B cell (primary cell): ENCODE measurements around the gene PLAAT4. TPM values are rescaled to one million over a fixed set of nuclear protein-coding genes. Genes with fewer than 3 reads are reported as not detected.

Experiments
- ATAC-seq: fragments of 200-7000 bp; cut with Tn5 transposase; one replicate; pipeline ENCODE4 v1.10.0; 2021; ENCODE audit warnings: low read depth, mild to moderate bottlenecking, moderate number of reproducible peaks, moderate library complexity
- CTCF ChIA-PET: fragments of 350-600 bp; sonication (Branson Sonifier 250); formaldehyde crosslinking; loops from one replicate; lab custom pipeline; 2021; ENCODE audit warnings: antibody characterized with exemption, inconsistent platforms; lab: Charles Lee
- POLR2A ChIA-PET: fragments of 350-600 bp; sonication (Branson Sonifier 250); formaldehyde crosslinking; loops from one replicate; lab custom pipeline; 2021; ENCODE audit warnings: antibody characterized with exemption; lab: Charles Lee
- DNase-seq: peaks from one replicate; pipeline ENCODE4 v3.0.0; 2013
- H2AFZ ChIP-seq: 2 replicates; pipeline ENCODE4 v1.6.1; 2012; ENCODE audit warnings: mild to moderate bottlenecking, low read depth, low read length; ENCODE audit not compliant: insufficient read depth, poor library complexity, severe bottlenecking
- H3K27ac ChIP-seq, 2 donors: 1 replicate in 1 of 2; 2 replicates in 1 of 2; pipeline ENCODE4 v1.5.1; 2012 to 2013; ENCODE audit warnings: low read length in 2 of 2, mild to moderate bottlenecking in 2 of 2, moderate library complexity in 1 of 2
- H3K27me3 ChIP-seq, 4 experiments: fragments of 200-600 bp in 1 of 4; sonication (generic) in 1 of 4; replicated peaks in 1 of 4; 1 replicate in 2 of 4; 2 replicates in 2 of 4; pipeline versions ENCODE4 v1.6.1 to v1.7.0; 2013 to 2016; ENCODE audit warnings: low read length in 3 of 4, mild to moderate bottlenecking in 2 of 4, mixed read lengths in 1 of 4, moderate library complexity in 1 of 4; ENCODE audit not compliant: insufficient read depth in 4 of 4, control insufficient read depth in 3 of 4; ENCODE audit errors: control extremely low read depth in 1 of 4
- H3K36me3 ChIP-seq, 2 experiments: replicated peaks in 1 of 2; 1 replicate in 1 of 2; 2 replicates in 1 of 2; pipeline versions ENCODE4 v1.6.1 to v1.7.1; 2013; ENCODE audit warnings: low read length in 1 of 2; ENCODE audit not compliant: insufficient read depth in 2 of 2, control insufficient read depth in 1 of 2; ENCODE audit errors: control extremely low read depth in 1 of 2, extremely low read depth in 1 of 2
- H3K4me1 ChIP-seq, 2 donors: fragments of 200-600 bp in 1 of 2; sonication (generic) in 1 of 2; 1 replicate in 1 of 2; 2 replicates in 1 of 2; pipeline versions ENCODE4 v1.5.1 to v1.6.1; 2013 to 2017; ENCODE audit warnings: low read length in 2 of 2; ENCODE audit not compliant: control insufficient read depth in 2 of 2, insufficient read depth in 2 of 2
- H3K4me2 ChIP-seq: replicated peaks from 2 replicates; pipeline ENCODE3; 2012; ENCODE audit warnings: mild to moderate bottlenecking, low read depth, low read length; ENCODE audit not compliant: poor library complexity, severe bottlenecking
- H3K4me3 ChIP-seq, 5 experiments: fragments of 200-600 bp in 1 of 5; sonication (generic) in 1 of 5; 1 replicate in 3 of 5; 2 replicates in 2 of 5; pipeline versions ENCODE4 v1.5.1 to v1.7.0; 2011 to 2016; ENCODE audit warnings: low read length in 4 of 5, mild to moderate bottlenecking in 4 of 5, low read depth in 2 of 5, control low read depth in 1 of 5, moderate library complexity in 1 of 5; ENCODE audit not compliant: insufficient read depth in 1 of 5; ENCODE audit errors: control extremely low read depth in 1 of 5, extremely low read depth in 1 of 5
- H3K79me2 ChIP-seq: fragments of 200-600 bp; sonication (generic); one replicate; pipeline ENCODE4 v1.6.0; 2016; ENCODE audit warnings: low read length; ENCODE audit not compliant: control insufficient read depth, insufficient read depth
- H3K9ac ChIP-seq: fragments of 200-600 bp; sonication (generic); 2 replicates; pipeline ENCODE4 v1.6.1; 2017; ENCODE audit warnings: mild to moderate bottlenecking, low read length, moderate library complexity
- H3K9me3 ChIP-seq, 3 donors: one replicate each; pipeline versions ENCODE4 v1.6.1 to v1.7.1; 2013; ENCODE audit warnings: low read length in 2 of 3; ENCODE audit not compliant: control insufficient read depth in 2 of 3, insufficient read depth in 1 of 3; ENCODE audit errors: control extremely low read depth in 1 of 3
- H4K20me1 ChIP-seq: 2 replicates; pipeline ENCODE4 v1.6.0; 2012; ENCODE audit warnings: mild to moderate bottlenecking, low read length; ENCODE audit not compliant: insufficient read depth, control insufficient read depth, poor library complexity, severe bottlenecking
- H3K27ac Mint-ChIP-seq: one replicate; pipeline ENCODE4 v1.8.0; 2021; ENCODE audit warnings: mixed read lengths
- H3K27me3 Mint-ChIP-seq: one replicate; pipeline ENCODE4 v1.8.0; 2021; ENCODE audit warnings: mixed read lengths
- H3K4me1 Mint-ChIP-seq: one replicate; pipeline ENCODE4 v1.8.0; 2021; ENCODE audit warnings: mixed read lengths
- H3K4me3 Mint-ChIP-seq: one replicate; pipeline ENCODE4 v1.8.0; 2021; ENCODE audit warnings: mixed read lengths
- H3K9me3 Mint-ChIP-seq: one replicate; pipeline ENCODE4 v1.8.0; 2022; ENCODE audit warnings: mixed read lengths; ENCODE audit not compliant: insufficient read depth
- CTCF ChIP-seq: fragments of 200-600 bp; IDR thresholded peaks from one replicate; pipeline ENCODE4 v1.8.0; 2022; ENCODE audit warnings: antibody characterized with exemption, mild to moderate bottlenecking
- EZH2 ChIP-seq: IDR thresholded peaks from 2 replicates; pipeline ENCODE4 v1.6.1; 2012; ENCODE audit warnings: borderline replicate concordance, low read depth, mild to moderate bottlenecking, moderate library complexity, low read length; ENCODE audit not compliant: insufficient read depth, poor library complexity, severe bottlenecking
- WGBS: methylation state at CpG from one replicate; pipeline ENCODE4 v1.1.5; 2013; ENCODE audit warnings: missing lambda C conversion rate; ENCODE audit not compliant: insufficient coverage; 5-methylcytosine and 5-hydroxymethylcytosine counted together
- intact Hi-C: fragments of 100-400 bp; cut with micrococcal nuclease; formaldehyde crosslinking; loops from one replicate; pipeline ENCODE4 v1.10.0; 2022
- polyA plus RNA-seq: library from polyadenylated mRNA; depleted of rRNA; stranded (reverse); fragments of >200 nt; gene quantifications from 2 replicates; pipeline ENCODE4 v1.2.3, GENCODE V29; 2012
- total RNA-seq, 2 donors: library from RNA; stranded (reverse); fragments of 120-200 nt in 1 of 2; gene quantifications; 1 replicate in 1 of 2; 2 replicates in 1 of 2; pipeline versions ENCODE4 v1.2.3 to v1.2.4, GENCODE V29; 2013 to 2022

Gene PLAAT4
- total and polyA plus RNA-seq, 2 donors (not counting 1 experiment from before 2014, with no cell fraction given), result 13.1 to 35.0 TPM

GRCh38 chr11:63501236-63501635, 35.4 kb upstream of the PLAAT4 start:
- Histone ChIP-seq H3K4me2 (no peak overlapping the region), H3K4me3 (no peak overlapping the region), H2AFZ (no peak overlapping the region), H4K20me1 (no peaks in the 10 kb centered on the region), H3K9me3 (peaks cover 1 to 17% (median 14%) of the 10 kb centered on the region in 3 donors), H3K36me3 (no peaks in the 10 kb centered on the region), H3K4me1 (peaks cover 4 to 6% of the 10 kb centered on the region in 2 donors), H3K27ac (no peak overlapping the region), H3K27me3 (peaks cover 0 to 14% (median 3%) of the 10 kb centered on the region in 4 experiments), H3K79me2 (no peaks in the 10 kb centered on the region), H3K9ac (no peak overlapping the region)
- no peak for DNase-seq
- peaks cover 9% of the 10 kb centered on the region for H3K9me3 Mint-ChIP-seq
- CTCF ChIA-PET, result no interaction called here
- no peaks in the 10 kb centered on the region for H3K4me1 Mint-ChIP-seq
- no peak for ATAC-seq
- TF ChIP-seq CTCF (no peak), EZH2 (no peak)
- H3K4me3 Mint-ChIP-seq, result no peak overlapping the region
- WGBS, result 75% methylated on average over 1 of the region's 1 CpG
- peaks cover 34% of the 10 kb centered on the region for H3K27me3 Mint-ChIP-seq
- POLR2A ChIA-PET, result no interaction called here
- intact Hi-C loops, result no loop called here
- no peak overlapping the region for H3K27ac Mint-ChIP-seq

DNA sequence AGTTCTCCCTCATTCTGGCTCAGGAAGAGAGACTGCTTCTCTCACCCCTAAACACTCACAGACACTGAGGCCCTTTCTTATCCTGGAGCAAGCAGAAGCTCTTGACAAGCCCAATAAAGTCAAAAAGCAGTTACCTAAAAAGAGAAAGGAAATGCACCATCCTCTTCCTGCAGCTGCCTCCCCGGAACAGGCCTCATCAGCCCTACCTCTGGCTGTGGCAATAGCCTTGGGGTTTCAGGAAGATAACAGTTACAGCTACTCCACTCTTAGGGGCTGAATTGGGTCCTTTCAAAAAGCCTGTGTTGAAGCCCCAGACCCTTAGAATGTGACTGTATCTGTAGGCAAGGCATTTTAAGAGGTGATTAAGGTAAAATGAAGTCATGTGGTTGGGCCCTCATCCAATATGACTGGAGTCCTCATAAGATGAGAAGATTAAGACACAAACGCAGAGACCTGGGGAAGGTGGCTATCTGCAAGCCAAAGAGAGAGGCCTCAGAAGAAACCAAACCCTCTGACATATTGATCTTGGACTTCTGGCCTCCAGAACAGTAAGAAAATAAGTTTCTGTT, 34.3 kb upstream of the PLAAT4 start:
- no peaks in the 10 kb centered on the region for H3K79me2 ChIP-seq
- DNase-seq (no peak), ATAC-seq (no peak)
- no peak overlapping the region for H2AFZ ChIP-seq
- H3K9me3 ChIP-seq, result peaks cover 0 to 17% (median 14%) of the 10 kb centered on the region in 3 donors
- H3K4me2 ChIP-seq, result no peak overlapping the region
- no peak overlapping the region for H3K9ac ChIP-seq
- TF ChIP-seq EZH2 (no peak), CTCF (no peak)
- no peaks in the 10 kb centered on the region for H4K20me1 ChIP-seq
- H3K27me3 ChIP-seq, result peaks cover 0 to 25% (median 5%) of the 10 kb centered on the region in 4 experiments
- Mint-ChIP-seq H3K4me1 (no peaks in the 10 kb centered on the region), H3K4me3 (no peak overlapping the region), H3K9me3 (peaks cover 9% of the 10 kb centered on the region), H3K27ac (no peak overlapping the region), H3K27me3 (peaks cover 29% of the 10 kb centered on the region)
- CTCF ChIA-PET, result no interaction called here
- POLR2A ChIA-PET, result no interaction called here
- WGBS, result no CpG with 5 or more reads among the region's 2 CpGs
- no peaks in the 10 kb centered on the region for H3K36me3 ChIP-seq
- peaks cover 4 to 7% of the 10 kb centered on the region in 2 donors for H3K4me1 ChIP-seq
- intact Hi-C loops, result no loop called here
- no peak overlapping the region for H3K4me3 ChIP-seq
- H3K27ac ChIP-seq, result no peak overlapping the region
